Common myeloid progenitor, CD34-positive (primary cell): ENCODE data around the gene RTL10.

Experiments used
- CTCF ChIA-PET: fragments of 350-600 bp; sonication (Branson Sonifier 250); formaldehyde crosslinking; loops from one replicate; lab custom pipeline; 2021; ENCODE audit warnings: antibody characterized with exemption; lab: Charles Lee
- POLR2A ChIA-PET: fragments of 350-600 bp; sonication (Branson Sonifier 250); formaldehyde crosslinking; loops from one replicate; lab custom pipeline; 2021; ENCODE audit warnings: antibody characterized with exemption; lab: Charles Lee
- DNase-seq, 3 donors: peaks; one replicate each; pipeline versions ENCODE4 v3.0.0 to v3.0.0-alpha.2; 2013
- H3K27ac ChIP-seq, 2 experiments: 1 replicate in 1 of 2; 2 replicates in 1 of 2; pipeline ENCODE4 v1.7.0; 2013; ENCODE audit warnings: inconsistent platforms in 2 of 2, low read length in 2 of 2, mild to moderate bottlenecking in 2 of 2, low read depth in 1 of 2, moderate library complexity in 1 of 2; ENCODE audit not compliant: severe bottlenecking in 2 of 2, insufficient read depth in 1 of 2, poor library complexity in 1 of 2
- H3K27me3 ChIP-seq, 5 experiments: replicated peaks in 2 of 5; 1 replicate in 3 of 5; 2 replicates in 2 of 5; pipeline versions ENCODE4 v1.6.1 to v1.7.0; 2013; ENCODE audit warnings: low read length in 4 of 5, mild to moderate bottlenecking in 2 of 5, moderate library complexity in 2 of 5, inconsistent platforms in 1 of 5; ENCODE audit not compliant: insufficient read depth in 5 of 5, control insufficient read depth in 4 of 5
- H3K36me3 ChIP-seq, 4 experiments: 1 replicate in 2 of 4; 2 replicates in 2 of 4; pipeline versions ENCODE4 v1.6.1 to v1.7.0; 2013; ENCODE audit warnings: low read length in 3 of 4, control low read depth in 1 of 4, mild to moderate bottlenecking in 1 of 4; ENCODE audit not compliant: control insufficient read depth in 4 of 4, insufficient read depth in 4 of 4
- H3K4me1 ChIP-seq, 4 experiments: 1 replicate in 3 of 4; 2 replicates in 1 of 4; pipeline versions ENCODE4 v1.6.1 to v1.7.1; 2013; ENCODE audit warnings: low read length in 3 of 4, mild to moderate bottlenecking in 3 of 4, control low read depth in 1 of 4, inconsistent platforms in 1 of 4, moderate library complexity in 1 of 4; ENCODE audit not compliant: control insufficient read depth in 4 of 4, insufficient read depth in 4 of 4; ENCODE audit errors: control extremely low read depth in 1 of 4
- H3K4me3 ChIP-seq, 7 experiments: 1 replicate in 4 of 7; 2 replicates in 3 of 7; pipeline versions ENCODE4 v1.5.1 to v1.7.0; 2013; ENCODE audit warnings: mild to moderate bottlenecking in 7 of 7, low read length in 6 of 7, moderate library complexity in 6 of 7, inconsistent platforms in 2 of 7, low read depth in 2 of 7, control low read depth in 1 of 7; ENCODE audit not compliant: insufficient read depth in 4 of 7, control insufficient read depth in 1 of 7; ENCODE audit errors: extremely low read depth in 1 of 7
- H3K9me3 ChIP-seq, 5 experiments: 1 replicate in 4 of 5; 2 replicates in 1 of 5; pipeline versions ENCODE4 v1.6.1 to v1.7.1; 2013; ENCODE audit warnings: low read length in 4 of 5, mild to moderate bottlenecking in 2 of 5, inconsistent platforms in 1 of 5, low read depth in 1 of 5, moderate library complexity in 1 of 5; ENCODE audit not compliant: control insufficient read depth in 4 of 5, insufficient read depth in 2 of 5; ENCODE audit errors: control extremely low read depth in 1 of 5
- WGBS: methylation state at CpG from one replicate; pipeline ENCODE4 v1.1.5; 2013; ENCODE audit not compliant: insufficient coverage; 5-methylcytosine and 5-hydroxymethylcytosine counted together

The RTL10 gene

GRCh38 chr22:19879246-19879570 is 24.5 kb upstream of the RTL10 start:
- POLR2A ChIA-PET = no interaction called here
- DNase-seq = no peak

GRCh38 chr22:19878461-19879245 is 24.0 kb upstream of the RTL10 start:
- Histone ChIP-seq H3K4me3 (no peak overlapping the region), H3K27ac (no peak overlapping the region), H3K9me3 (no peaks in the 10 kb centered on the region), H3K36me3 (peaks cover 2 to 24% (median 3%) of the 10 kb centered on the region in 4 experiments), H3K27me3 (no peaks in the 10 kb centered on the region), H3K4me1 (no peaks in the 10 kb centered on the region)
- 97% methylated on average over 11 of the region's 16 CpGs for WGBS
- DNase-seq = no peak
- ChIA-PET POLR2A (no interaction called here), CTCF (no interaction called here)

More at GRCh38 chr22:19879246-19879570, 24.5 kb upstream of the RTL10 start:
- H3K4me3 ChIP-seq = no peak overlapping the region
- H3K27ac ChIP-seq = no peak overlapping the region
- no peaks in the 10 kb centered on the region for H3K9me3 ChIP-seq
- H3K27me3 ChIP-seq = no peaks in the 10 kb centered on the region
- WGBS = 98% methylated on average over 10 of the region's 13 CpGs
- peaks cover 2 to 24% (median 3%) of the 10 kb centered on the region in 4 experiments for H3K36me3 ChIP-seq
- CTCF ChIA-PET = no interaction called here
- H3K4me1 ChIP-seq = no peaks in the 10 kb centered on the region

- WGBS = 98% methylated on average over 20 of the region's 20 CpGs
- Histone ChIP-seq H3K9me3 (no peaks in the 10 kb centered on the region), H3K36me3 (peaks cover 2 to 21% (median 3%) of the 10 kb centered on the region in 4 experiments), H3K27ac (no peak overlapping the region), H3K27me3 (no peaks in the 10 kb centered on the region), H3K4me3 (no peak overlapping the region), H3K4me1 (peaks cover 0 to 3% (median 0%) of the 10 kb centered on the region in 4 experiments)
- POLR2A ChIA-PET = no interaction called here
- no peak for DNase-seq
- CTCF ChIA-PET = interaction anchor here (1.5 kb wide), 1 partner anchor 36 kb away, joined by 3 read pairs; no protein-coding TSS in a partner anchor
These were observed 23.1 kb upstream of the RTL10 start for GRCh38 chr22:19877626-19878339.

- Histone ChIP-seq H3K27me3 (no peaks in the 10 kb centered on the region), H3K36me3 (peaks cover 2 to 20% (median 3%) of the 10 kb centered on the region in 4 experiments), H3K4me3 (no peak overlapping the region), H3K4me1 (peaks cover 0 to 3% (median 0%) of the 10 kb centered on the region in 4 experiments), H3K27ac (no peak overlapping the region), H3K9me3 (no peaks in the 10 kb centered on the region)
- ChIA-PET CTCF (interaction anchor here (1.5 to 2.0 kb wide), 2 partner anchors 8 to 37 kb away, joined by 3 to 4 read pairs; no protein-coding TSS in a partner anchor), POLR2A (no interaction called here)
- DNase-seq = no peak
- WGBS = 95% methylated on average over 12 of the region's 18 CpGs
These were observed 22.4 kb upstream of the RTL10 start for GRCh38 chr22:19876941-19877625.

DNA sequence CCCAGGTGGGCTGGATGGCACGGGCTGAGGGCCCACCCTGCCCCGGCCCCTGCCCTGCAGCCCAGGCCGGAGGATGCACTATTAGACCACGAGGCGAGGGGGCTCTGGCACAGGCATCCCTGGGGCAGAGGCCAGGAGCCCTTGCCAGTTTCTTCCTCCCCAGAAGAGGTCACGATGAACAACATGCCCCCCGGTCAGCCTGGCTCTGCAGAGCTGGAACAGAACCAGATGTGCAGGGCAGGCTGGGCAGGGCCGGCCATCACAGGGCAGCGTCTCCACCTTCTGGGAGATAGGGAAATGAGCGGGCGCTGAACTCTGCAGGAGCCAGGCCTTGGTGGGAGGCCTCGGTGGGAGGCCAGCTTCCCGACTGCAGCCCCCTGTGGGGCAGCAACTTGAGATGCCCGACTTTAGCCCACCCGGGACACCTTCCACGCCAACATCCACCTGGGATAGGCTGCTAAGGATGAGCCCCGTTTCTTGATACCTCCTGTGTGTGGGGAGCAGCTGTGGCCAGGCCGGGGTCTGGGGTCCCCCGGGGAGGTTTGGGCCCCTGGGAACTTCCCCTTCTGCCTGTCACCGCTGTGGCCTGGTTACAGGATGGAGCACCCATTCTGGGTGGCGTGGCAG is 21.8 kb upstream of the RTL10 start:
- CTCF ChIA-PET = interaction anchor here (1.0 to 2.0 kb wide), 3 partner anchors 9 to 56 kb away, joined by 3 to 4 read pairs (median 3); no protein-coding TSS in a partner anchor
- Histone ChIP-seq H3K27ac (no peak overlapping the region), H3K4me3 (no peak overlapping the region), H3K27me3 (no peaks in the 10 kb centered on the region), H3K9me3 (no peaks in the 10 kb centered on the region), H3K36me3 (peaks cover 2 to 20% (median 3%) of the 10 kb centered on the region in 4 experiments), H3K4me1 (peaks cover 0 to 3% (median 0%) of the 10 kb centered on the region in 4 experiments)
- POLR2A ChIA-PET = no interaction called here
- 93% methylated on average over 19 of the region's 21 CpGs for WGBS
- no peak for DNase-seq

GRCh38 chr22:19875531-19876313 is 21.0 kb upstream of the RTL10 start:
- POLR2A ChIA-PET = no interaction called here
- Histone ChIP-seq H3K27me3 (no peaks in the 10 kb centered on the region), H3K36me3 (peaks cover 0 to 18% (median 3%) of the 10 kb centered on the region in 4 experiments), H3K27ac (no peak overlapping the region), H3K9me3 (no peaks in the 10 kb centered on the region), H3K4me1 (peaks cover 0 to 3% (median 0%) of the 10 kb centered on the region in 4 experiments), H3K4me3 (no peak overlapping the region)
- CTCF ChIA-PET = interaction anchor here (1.0 to 2.0 kb wide), 2 partner anchors 9 to 55 kb away, joined by 3 to 4 read pairs; no protein-coding TSS in a partner anchor
- WGBS = 86% methylated on average over 12 of the region's 23 CpGs
- DNase-seq = no peak
